Measurements from ENCODE around the gene RASD2.

- TF ChIP-seq CTCF (IDR thresholded peaks at IDR 0.05) (no peak), POLR2A (IDR thresholded peaks at IDR 0.05) (no peak)
Observed at GRCh38 chr22:35519306-35520000, 21.2 kb upstream of the RASD2 start.

Measured in vagina (tissue), 2 donors.